Measurements from ENCODE around the gene SPTBN1. TPM values are rescaled to one million over a fixed set of nuclear protein-coding genes. Genes with fewer than 3 reads are reported as not detected.

SPTBN1 gene
- total RNA-seq, 1 experiment from 2014 or later, result 262 TPM

DNA sequence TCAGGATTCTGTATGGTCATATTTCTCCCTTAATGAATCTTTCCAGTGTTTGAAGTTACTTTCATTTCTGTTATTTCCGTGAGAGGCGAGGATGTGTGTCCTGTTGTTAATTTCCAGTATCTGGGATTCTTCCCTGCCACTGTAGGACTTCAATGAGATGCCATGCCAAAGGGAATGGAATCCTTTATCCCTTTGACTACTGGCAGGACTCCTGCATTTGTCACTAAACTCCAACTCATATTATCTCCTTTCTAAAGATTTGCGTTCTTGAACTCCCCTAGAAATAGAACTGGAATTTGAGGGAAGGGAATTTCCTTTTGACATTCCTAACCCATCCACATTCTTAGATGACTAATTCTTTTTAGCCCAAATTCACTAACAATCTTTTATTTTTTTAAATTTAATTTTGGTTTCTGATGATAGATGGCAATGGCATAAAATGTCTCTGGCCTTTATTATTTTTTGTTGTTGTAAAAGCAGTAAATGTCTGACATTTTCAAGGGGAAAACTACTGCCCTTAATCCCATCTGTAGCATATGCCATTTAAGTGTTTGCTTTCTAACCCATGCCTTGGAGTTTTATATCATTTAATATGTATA is 179.5 kb downstream of the SPTBN1 start:
- no peaks in the 10 kb centered on the region for H3K9me2 ChIP-seq (ENCODE audit: insufficient read depth)
- DNase-seq, result no peak
- no peaks in the 10 kb centered on the region for H3K4me1 ChIP-seq (replicated peaks; ENCODE audit: insufficient read depth)
- H3F3A ChIP-seq (ENCODE audit: insufficient read depth, low read depth), result peaks cover 4% of the 10 kb centered on the region; the same call in 1 of the 2 replicates
- no peaks in the 10 kb centered on the region; the same call in 1 of the 2 replicates for H3K79me2 ChIP-seq (ENCODE audit: low read depth)
- no peaks in the 10 kb centered on the region for H3K9me3 ChIP-seq (ENCODE audit: insufficient read depth, low read depth)
- ChIA-PET POLR2A (ENCODE audit: unreplicated experiment) (no interaction called here), CTCF (no interaction called here)
- H3K27me3 ChIP-seq (ENCODE audit: insufficient read depth, low read depth), result no peaks in the 10 kb centered on the region
- H2AFZ ChIP-seq, result no peak overlapping the region
- no peak for TF ChIP-seq EZH2 (IDR thresholded peaks at IDR 0.05; ENCODE audit: low read depth)
- TF ChIP-seq, protein P1, sequence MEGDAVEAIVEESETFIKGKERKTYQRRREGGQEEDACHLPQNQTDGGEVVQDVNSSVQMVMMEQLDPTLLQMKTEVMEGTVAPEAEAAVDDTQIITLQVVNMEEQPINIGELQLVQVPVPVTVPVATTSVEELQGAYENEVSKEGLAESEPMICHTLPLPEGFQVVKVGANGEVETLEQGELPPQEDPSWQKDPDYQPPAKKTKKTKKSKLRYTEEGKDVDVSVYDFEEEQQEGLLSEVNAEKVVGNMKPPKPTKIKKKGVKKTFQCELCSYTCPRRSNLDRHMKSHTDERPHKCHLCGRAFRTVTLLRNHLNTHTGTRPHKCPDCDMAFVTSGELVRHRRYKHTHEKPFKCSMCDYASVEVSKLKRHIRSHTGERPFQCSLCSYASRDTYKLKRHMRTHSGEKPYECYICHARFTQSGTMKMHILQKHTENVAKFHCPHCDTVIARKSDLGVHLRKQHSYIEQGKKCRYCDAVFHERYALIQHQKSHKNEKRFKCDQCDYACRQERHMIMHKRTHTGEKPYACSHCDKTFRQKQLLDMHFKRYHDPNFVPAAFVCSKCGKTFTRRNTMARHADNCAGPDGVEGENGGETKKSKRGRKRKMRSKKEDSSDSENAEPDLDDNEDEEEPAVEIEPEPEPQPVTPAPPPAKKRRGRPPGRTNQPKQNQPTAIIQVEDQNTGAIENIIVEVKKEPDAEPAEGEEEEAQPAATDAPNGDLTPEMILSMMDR (conservative IDR thresholded peaks at IDR 0.05), result no peak
- H3K36me3 ChIP-seq (ENCODE audit: low read depth), result peaks cover 56% of the 10 kb centered on the region
- no TSS peak for BruUV-seq (replicated peaks)
- no peaks in the 10 kb centered on the region for H4K20me1 ChIP-seq (ENCODE audit: insufficient read depth)
- no peak overlapping the region for H3K4me3 ChIP-seq
- intact Hi-C loops (cut with micrococcal nuclease; ENCODE audit: unreplicated experiment), result loop anchor here (2.0 kb wide), 1 partner anchor 113 kb away; no protein-coding TSS in a partner anchor
- H3K4me2 ChIP-seq, result no peak overlapping the region
- no peak overlapping the region for H3K27ac ChIP-seq

DNA sequence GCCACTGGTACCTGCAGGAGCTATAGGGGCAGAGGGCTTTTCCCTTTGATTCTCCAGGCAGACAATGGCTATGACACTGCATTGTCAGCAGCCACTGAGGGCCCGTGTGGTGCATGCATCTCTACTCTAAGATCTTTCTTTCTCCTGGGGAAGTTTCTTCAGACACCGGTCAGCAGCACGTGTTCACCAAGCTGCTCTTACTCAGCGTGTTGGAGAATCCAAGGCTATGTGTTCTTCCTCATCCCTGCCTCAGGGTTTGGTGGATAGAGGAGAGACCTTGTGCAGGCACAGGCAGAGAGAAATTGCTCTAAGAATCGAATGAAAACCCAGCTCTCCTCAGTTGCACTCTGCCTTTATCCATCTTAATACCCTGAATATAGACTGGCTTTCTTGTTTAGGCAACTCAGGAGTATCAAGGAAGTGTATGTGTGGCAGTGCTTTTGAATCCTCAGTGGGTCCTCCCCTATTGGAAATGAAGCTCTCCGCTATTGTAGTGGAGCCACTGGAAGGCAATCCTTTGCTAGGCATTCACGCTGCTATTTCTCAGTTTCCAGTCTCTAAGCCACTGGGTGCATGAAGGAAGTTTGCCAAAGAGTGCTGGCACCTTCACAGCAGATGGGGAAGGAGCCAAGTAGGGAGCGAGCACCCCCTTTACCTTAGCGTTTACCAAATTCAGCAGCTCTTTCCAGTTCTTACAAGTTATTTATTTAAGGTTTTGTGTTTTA is 180.4 kb downstream of the SPTBN1 start:
- Histone ChIP-seq H3K27ac (no peak overlapping the region), H2AFZ (no peak overlapping the region), H3K4me1 (replicated peaks; ENCODE audit: insufficient read depth) (no peaks in the 10 kb centered on the region), H3K27me3 (ENCODE audit: insufficient read depth, low read depth) (no peaks in the 10 kb centered on the region), H3K4me3 (no peak overlapping the region), H3K79me2 (ENCODE audit: low read depth) (no peaks in the 10 kb centered on the region; the same call in 1 of the 2 replicates), H3K36me3 (ENCODE audit: low read depth) (peaks cover 47% of the 10 kb centered on the region), H4K20me1 (ENCODE audit: insufficient read depth) (no peaks in the 10 kb centered on the region), H3K9me2 (ENCODE audit: insufficient read depth) (no peaks in the 10 kb centered on the region), H3F3A (ENCODE audit: insufficient read depth, low read depth) (peaks cover 4% of the 10 kb centered on the region; the same call in 1 of the 2 replicates), H3K9me3 (ENCODE audit: insufficient read depth, low read depth) (no peaks in the 10 kb centered on the region), H3K4me2 (no peak overlapping the region)
- no TSS peak for BruUV-seq (replicated peaks)
- POLR2A ChIA-PET (ENCODE audit: unreplicated experiment), result interaction anchor here (0.7 kb wide), 1 partner anchor 13 kb away, joined by 21 read pairs; no protein-coding TSS in a partner anchor
- intact Hi-C loops (cut with micrococcal nuclease; ENCODE audit: unreplicated experiment), result no loop called here
- CTCF ChIA-PET, result no interaction called here
- no peak for TF ChIP-seq EZH2 (IDR thresholded peaks at IDR 0.05; ENCODE audit: low read depth)
- TF ChIP-seq, protein P1 (conservative IDR thresholded peaks at IDR 0.05), result no peak
- no peak for DNase-seq

DNA sequence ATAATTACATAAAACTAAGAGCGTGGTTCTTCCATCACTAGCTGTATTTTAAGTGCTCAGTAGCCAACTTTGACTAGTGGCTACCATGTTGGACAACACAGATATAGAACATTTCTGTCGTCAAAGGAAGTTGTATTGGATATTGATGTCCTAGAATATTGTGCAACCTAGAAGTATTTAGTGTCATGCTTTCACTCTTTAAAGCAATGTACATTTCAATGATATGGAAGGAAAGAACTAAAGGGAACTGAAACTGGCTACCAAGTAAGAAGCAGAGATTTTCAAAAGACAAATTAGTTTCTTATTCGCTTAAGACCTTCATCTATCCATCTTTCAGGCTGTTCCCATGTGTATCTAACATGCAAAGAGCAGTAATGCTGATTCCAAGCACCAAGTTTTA is 182.0 kb downstream of the SPTBN1 start:
- H3K4me1 ChIP-seq (replicated peaks; ENCODE audit: insufficient read depth), result no peaks in the 10 kb centered on the region
- CTCF ChIA-PET, result no interaction called here
- H4K20me1 ChIP-seq (ENCODE audit: insufficient read depth), result no peaks in the 10 kb centered on the region
- H3K4me2 ChIP-seq, result no peak overlapping the region
- no peaks in the 10 kb centered on the region for H3K9me2 ChIP-seq (ENCODE audit: insufficient read depth)
- H3K9me3 ChIP-seq (ENCODE audit: insufficient read depth, low read depth), result no peaks in the 10 kb centered on the region
- H2AFZ ChIP-seq, result no peak overlapping the region
- H3K79me2 ChIP-seq (ENCODE audit: low read depth), result no peaks in the 10 kb centered on the region
- no TSS peak for BruUV-seq (replicated peaks)
- intact Hi-C loops (cut with micrococcal nuclease; ENCODE audit: unreplicated experiment), result no loop called here
- H3F3A ChIP-seq (ENCODE audit: insufficient read depth, low read depth), result peaks cover 4% of the 10 kb centered on the region; the same call in 1 of the 2 replicates
- no peak for TF ChIP-seq EZH2 (IDR thresholded peaks at IDR 0.05; ENCODE audit: low read depth)
- TF ChIP-seq, protein P1 (conservative IDR thresholded peaks at IDR 0.05), result no peak
- no peak overlapping the region for H3K4me3 ChIP-seq
- POLR2A ChIA-PET (ENCODE audit: unreplicated experiment), result no interaction called here
- no peaks in the 10 kb centered on the region for H3K27me3 ChIP-seq (ENCODE audit: insufficient read depth, low read depth)
- H3K27ac ChIP-seq, result no peak overlapping the region
- peaks cover 42% of the 10 kb centered on the region for H3K36me3 ChIP-seq (ENCODE audit: low read depth)
- DNase-seq, result no peak

All from PC-9 (cell line).